ENCODE results near the gene C1QTNF8. TPM values are rescaled to one million over a fixed set of nuclear protein-coding genes. Genes with fewer than 3 reads are reported as not detected.

C1QTNF8 gene
- total and polyA plus RNA-seq, 2 of the 8 experiments (the other 6 are each of a cell fraction or from before 2014, with no cell fraction given) = not detected

- TF ChIP-seq USF2 (IDR thresholded peaks at IDR 0.05; ENCODE audit: low read length) (no peak), ZNF274 (IDR thresholded peaks at IDR 0.05; ENCODE audit: borderline replicate concordance, extremely low read depth, low read length) (no peak), GTF2F1 (IDR thresholded peaks at IDR 0.05; ENCODE audit: borderline replicate concordance, low read depth, low read length) (no peak)
These were observed 26.9 kb downstream of the C1QTNF8 start (continued) for GRCh38 chr16:1069154-1069553.

Measured in H1 (cell line).